ENCODE measurements around the gene MRPL20. TPM values are rescaled to one million over a fixed set of nuclear protein-coding genes. Genes with fewer than 3 reads are reported as not detected.
A peak's percentile ranks its signal among the peaks of the same experiment; 100 is the strongest.
"Not testable (repeated sequence)": the region's sequence is repeated elsewhere in the genome, so short reads cannot be mapped to it uniquely, and the experiment has no call there.

MRPL20 gene
- total RNA-seq, 1 experiment from 2014 or later = 60.9 TPM

- DNase-seq (ENCODE audit: low spot score); in situ Hi-C loops (cut with HindIII; ENCODE audit: low sequenced_read_pairs): not testable (repeated sequence)
These were observed 10.9 kb upstream of the MRPL20 start for GRCh38 chr1:1417825-1418463.

DNA sequence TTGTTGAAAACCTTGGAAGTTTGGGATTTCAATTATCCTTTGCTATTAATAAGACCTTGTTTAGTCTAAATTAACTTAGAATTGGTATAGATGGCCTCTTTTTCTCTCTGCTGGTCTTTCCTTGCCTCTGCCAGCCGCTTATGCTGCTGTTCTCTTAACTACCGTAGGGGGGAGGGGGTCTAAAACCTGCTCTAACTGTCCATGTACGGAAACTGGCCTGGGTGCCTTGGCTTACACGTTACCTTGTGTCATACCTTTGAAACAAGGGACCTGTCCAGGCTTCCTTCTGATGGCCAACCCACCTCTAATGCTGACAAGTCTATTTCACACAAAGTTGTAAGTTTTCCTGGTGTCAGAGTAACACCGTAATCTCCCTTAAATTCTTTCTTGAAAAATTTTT, 10.3 kb upstream of the MRPL20 start:
- in situ Hi-C loops (cut with HindIII; ENCODE audit: low sequenced_read_pairs); DNase-seq (ENCODE audit: low spot score): not testable (repeated sequence)

GRCh38 chr1:1415751-1416150, 8.7 kb upstream of the MRPL20 start:
- DNase-seq (ENCODE audit: low spot score) = no peak
- in situ Hi-C loops (cut with HindIII; ENCODE audit: low sequenced_read_pairs) = no loop called here

DNA sequence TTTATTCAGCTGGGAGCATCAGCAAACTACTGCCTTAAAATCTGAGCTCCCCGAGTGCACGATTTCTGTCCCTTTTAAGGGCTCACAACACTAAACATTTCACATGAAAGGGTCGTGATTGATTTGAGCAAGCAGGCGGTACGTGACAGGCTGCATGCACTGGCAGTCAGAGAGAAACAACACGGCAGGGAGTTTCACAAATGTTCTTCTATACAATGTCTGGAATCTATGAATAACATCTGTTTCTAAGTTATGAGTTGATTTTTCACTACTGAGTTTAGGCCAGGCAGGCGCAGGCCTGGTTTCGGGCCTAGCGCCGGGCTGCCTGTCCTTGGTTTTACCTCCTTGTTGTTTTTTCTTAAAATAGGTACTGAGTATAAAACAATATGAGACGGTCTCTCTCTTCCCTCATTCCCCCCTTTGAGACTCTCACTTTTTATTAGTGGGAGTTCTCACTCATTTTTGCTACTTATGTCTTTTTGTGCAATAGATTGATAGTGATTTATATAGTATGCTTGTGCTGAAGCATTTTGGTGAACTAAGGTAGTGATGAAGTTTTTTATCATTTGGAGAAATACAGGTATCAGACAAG, 5.3 kb upstream of the MRPL20 start:
- DNase-seq (ENCODE audit: low spot score); in situ Hi-C loops (cut with HindIII; ENCODE audit: low sequenced_read_pairs): not testable (repeated sequence)

GRCh38 chr1:1411626-1412025, 4.5 kb upstream of the MRPL20 start:
- in situ Hi-C loops (cut with HindIII; ENCODE audit: low sequenced_read_pairs) = no loop called here

GRCh38 chr1:1410238-1410637, 3.1 kb upstream of the MRPL20 start:
- DNase-seq (ENCODE audit: low spot score); in situ Hi-C loops (cut with HindIII; ENCODE audit: low sequenced_read_pairs): not testable (repeated sequence)

More at GRCh38 chr1:1411626-1412025, 4.5 kb upstream of the MRPL20 start:
- DNase-seq (ENCODE audit: low spot score) = no peak

GRCh38 chr1:1407636-1408318, 684 bp upstream of the MRPL20 start:
- DNase-seq (ENCODE audit: low spot score) = no peak
- in situ Hi-C loops (cut with HindIII; ENCODE audit: low sequenced_read_pairs) = no loop called here

GRCh38 chr1:1406101-1406820, 832 bp downstream of the MRPL20 start:
- in situ Hi-C loops (cut with HindIII; ENCODE audit: low sequenced_read_pairs) = no loop called here
- no peak for DNase-seq (ENCODE audit: low spot score)

GRCh38 chr1:1403653-1404052, 3.4 kb downstream of the MRPL20 start:
- DNase-seq (ENCODE audit: low spot score) = no peak
- in situ Hi-C loops (cut with HindIII; ENCODE audit: low sequenced_read_pairs) = no loop called here

- in situ Hi-C loops (cut with HindIII; ENCODE audit: low sequenced_read_pairs); DNase-seq (ENCODE audit: low spot score): not testable (repeated sequence)
These were observed 4.1 kb downstream of the MRPL20 start for GRCh38 chr1:1402901-1403392.

DNA sequence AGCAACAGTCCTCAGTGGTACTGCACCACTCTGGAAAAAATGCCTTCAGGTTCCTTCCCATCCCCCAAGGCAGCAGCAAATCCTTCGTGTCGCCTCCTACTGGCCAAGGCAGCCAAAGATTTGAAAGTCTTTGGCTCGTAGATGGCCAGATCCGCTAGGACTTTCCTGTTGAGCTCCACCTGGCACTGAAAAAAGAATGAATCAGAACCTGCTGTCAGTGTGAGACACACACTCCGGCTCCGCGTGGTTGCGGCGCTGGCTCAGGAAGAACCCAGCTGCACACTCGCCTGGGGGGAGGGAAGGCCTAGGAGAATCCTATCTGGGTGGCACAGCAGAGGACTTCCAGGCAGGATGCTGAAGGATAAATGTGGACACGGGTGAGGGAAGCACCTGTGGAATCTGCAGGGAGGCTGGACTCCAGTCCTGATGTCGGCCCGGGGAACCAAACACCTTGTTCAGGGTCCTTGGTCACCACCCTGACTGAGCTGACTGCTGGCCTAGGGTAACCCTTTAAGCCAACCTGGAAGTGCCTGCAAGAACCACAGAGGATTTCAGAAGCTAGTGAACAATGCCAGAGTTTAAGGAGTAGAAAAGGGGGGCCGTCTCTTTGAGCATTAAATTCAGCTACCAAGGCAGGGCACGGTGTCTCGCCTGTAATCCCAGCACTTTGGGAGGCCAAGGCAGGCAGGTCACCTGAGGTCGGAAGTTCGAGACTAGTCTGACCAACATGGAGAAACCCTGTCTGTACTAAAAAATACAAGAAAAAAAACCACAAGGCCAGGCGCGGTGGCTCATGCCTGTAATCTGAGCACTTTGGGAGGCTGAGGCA, 4.8 kb downstream of the MRPL20 start:
- in situ Hi-C loops (cut with HindIII; ENCODE audit: low sequenced_read_pairs) = no loop called here
- DNase-seq (ENCODE audit: low spot score) = peak; percentile 40

DNA sequence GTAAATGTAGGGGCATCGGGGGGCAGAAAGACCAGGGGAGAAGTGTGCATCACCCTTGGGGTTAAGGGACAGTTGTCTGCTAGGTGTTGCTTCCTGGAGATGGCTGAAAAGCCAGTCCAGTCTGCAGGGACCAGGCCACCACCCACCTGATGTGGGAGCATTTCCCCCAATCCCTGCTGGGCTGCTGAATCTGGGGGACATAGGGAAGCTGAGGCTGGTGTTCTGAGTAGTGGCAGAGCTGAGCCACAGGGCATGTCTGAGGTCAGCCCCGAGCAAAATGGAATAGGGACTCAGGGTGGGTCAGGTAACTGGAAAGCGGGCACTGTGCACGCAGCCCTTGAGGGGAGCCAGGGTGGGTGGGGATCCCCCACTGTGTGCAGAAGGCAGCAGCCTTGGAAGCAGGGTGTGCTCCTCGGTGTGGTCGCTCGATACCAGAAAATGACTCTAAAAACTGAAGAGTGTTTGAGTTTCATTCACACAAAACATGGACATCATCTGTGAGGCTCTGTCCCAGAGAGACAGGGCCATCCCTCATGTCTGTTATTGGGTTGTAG, 5.6 kb downstream of the MRPL20 start:
- in situ Hi-C loops (cut with HindIII; ENCODE audit: low sequenced_read_pairs) = no loop called here
- no peak for DNase-seq (ENCODE audit: low spot score)

DNA sequence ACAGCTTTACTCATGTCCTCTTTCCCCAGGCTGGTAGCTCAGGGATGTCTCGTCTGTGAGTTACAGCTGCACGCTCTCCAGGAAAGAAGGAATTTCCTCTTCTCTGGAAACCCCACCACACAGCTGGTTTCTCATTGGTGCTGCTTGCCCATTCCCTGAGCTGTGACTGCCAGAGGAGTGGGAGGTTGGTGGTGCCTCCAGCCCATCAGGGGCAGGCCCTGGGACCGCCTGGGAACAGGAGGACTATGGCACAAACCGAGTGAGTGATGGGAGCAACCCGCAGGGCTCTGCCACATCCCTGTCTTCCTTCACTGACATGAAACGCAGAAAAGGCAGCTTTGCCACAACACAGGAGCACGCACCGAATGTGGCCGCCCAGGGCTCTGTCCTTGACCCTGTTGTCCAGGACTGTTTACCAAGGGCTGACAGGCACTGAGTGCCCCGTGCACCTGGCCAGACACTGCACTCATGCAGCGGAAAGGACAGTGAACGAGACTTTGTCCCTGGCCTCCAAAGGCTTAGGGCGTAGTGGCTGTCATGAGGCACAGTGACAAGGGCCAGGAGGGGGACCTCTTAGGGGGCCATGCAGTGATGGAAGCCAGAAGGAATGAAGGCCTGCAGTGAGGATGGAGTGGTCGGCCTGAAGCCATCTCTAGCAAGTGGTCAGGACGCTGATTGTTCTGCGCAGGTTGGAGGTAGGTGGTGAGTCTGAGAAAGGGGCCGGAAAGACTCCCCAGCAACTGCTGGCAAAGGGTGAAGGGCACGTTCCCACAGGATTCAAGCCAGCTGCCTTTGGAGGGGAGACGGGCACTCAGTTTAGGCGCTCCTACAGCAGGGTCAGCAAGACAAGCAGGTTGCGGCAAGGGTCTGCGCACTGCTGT, 6.3 kb downstream of the MRPL20 start:
- in situ Hi-C loops (cut with HindIII; ENCODE audit: low sequenced_read_pairs) = no loop called here
- DNase-seq (ENCODE audit: low spot score) = no peak

DNA sequence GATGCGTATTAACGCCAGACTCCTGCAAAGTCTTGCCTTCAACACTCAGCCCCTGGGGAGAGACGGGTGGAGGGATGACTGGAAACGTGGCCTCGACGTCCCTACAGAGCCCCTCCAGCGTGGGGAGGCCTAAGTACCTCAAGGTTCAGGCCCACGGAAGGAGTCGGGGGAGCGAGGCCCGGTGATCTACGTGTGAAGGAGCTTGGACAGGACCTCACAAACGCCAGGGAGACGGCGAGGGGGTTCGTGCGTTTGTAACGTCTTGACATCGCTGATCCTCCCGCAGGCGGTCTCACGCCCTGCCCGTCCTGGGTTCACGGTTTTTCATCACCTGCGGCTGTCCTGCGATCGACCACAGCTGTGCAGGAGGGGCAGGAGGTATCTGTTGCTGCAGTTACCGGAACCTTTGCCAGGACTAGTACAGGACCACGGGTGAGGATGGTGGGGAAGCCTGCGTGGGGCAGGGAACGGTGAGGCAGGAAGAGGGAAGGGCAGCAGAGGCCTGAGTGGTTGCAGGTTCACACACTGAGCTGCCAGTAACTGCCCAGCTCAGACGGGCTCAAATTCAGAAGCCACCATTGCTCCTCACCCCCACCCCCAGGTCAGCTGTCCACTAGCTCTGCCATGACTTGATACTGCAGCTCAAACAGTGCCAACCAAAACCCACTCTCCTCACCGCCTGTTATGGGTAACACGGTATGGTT, 7.1 kb downstream of the MRPL20 start:
- in situ Hi-C loops (cut with HindIII; ENCODE audit: low sequenced_read_pairs) = no loop called here
- DNase-seq (ENCODE audit: low spot score) = no peak

DNA sequence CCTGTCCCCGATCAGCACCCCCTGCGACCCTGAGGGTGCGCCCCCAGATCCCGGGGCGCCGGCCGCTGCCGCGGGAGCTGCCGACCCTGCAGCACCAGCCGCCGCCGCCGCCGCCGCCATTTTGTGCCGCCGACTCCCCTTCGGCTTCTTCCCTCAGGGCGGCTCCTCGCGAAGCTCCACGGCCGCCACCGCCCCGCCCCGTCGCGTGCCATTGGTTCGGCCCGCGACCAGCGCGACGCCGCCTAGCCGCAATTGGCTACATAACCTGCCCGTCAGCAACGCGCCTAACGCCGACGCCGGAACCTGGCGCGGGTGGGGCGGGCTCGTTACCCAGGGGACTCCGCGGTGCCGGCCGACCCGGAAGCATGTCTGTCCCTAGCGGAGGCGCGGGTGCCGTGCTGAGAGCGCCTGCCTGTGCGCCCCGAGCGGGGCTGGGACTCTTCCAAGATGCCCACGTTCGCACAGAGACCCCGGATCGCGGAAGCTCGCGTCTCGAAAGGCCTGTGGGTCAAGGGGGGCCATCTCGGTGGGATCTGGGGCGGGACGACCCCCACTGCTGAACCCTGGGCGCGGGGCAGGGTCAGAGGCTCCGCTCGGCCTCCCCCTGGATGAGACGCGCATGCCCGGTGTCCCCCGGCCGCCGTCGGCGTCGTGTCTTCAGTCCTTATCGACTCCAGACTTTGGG, 7.8 kb downstream of the MRPL20 start, which contains the start of gene CCNL2:
Gene CCNL2, minus strand, starts transcription at position 149 of the 685 bp plus-strand sequence. Its CDS starts 29 bp downstream, at position 120.
- in situ Hi-C loops (cut with HindIII; ENCODE audit: low sequenced_read_pairs) = no loop called here
- DNase-seq (ENCODE audit: low spot score) = peak; percentile 94

DNA sequence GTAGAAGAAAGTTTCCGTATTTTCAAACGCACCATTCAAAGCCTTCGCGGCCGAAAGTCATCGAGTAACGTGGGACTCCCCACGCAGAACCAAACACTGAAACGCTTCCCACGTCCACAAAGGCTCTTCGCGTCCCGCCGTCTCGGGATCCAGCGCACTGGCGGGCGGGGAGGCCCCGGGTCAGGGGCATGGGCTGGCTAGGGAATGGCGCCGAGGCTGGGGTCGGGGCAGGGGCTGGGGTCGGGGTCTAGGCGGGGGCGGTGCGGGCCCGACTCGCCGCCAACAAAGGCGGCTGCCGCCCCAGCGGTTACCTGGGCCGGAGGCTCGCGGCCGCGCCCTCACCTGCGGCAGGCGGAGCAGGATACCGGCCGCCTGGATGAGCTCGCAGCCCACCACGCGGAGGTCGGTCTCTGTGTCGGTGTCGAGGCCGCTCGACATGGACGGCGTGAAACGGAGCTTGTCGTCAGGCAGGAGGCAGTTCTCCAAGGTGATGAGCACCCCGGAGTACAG, 8.4 kb downstream of the MRPL20 start:
- in situ Hi-C loops (cut with HindIII; ENCODE audit: low sequenced_read_pairs) = no loop called here
- DNase-seq (ENCODE audit: low spot score) = no peak
